Measurements from ENCODE around the gene DPY19L3.

The DPY19L3 gene

DNA sequence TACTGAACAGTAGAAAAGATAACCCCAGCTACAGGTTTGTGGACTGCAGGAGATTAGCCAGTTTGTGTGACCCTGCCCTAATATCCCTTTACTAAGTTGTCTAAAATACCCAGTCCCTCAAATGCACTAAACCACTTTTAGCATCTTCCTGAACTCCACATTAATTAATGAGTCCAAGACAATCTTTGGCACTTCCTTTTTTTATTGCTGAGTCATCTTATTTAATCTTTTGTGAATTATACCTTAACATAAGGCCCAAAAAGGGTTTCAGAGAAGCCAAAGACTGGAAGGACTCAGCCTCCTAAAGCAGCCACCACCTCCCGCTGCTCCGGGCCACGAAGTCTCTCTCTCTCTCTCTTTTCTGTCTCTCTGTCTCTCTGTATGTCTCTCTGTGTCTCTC, 126.7 kb downstream of the DPY19L3 start:
- H3K9me3 ChIP-seq (ENCODE audit: control insufficient read depth in 5 of 5, low read length in 5 of 5): peaks cover 3 to 15% (median 9%) of the 10 kb centered on the region in 5 donors
- H3K4me1 ChIP-seq (ENCODE audit: control insufficient read depth in 5 of 5, insufficient read depth in 5 of 5, low read length in 5 of 5): no peaks in the 10 kb centered on the region
- no peak overlapping the region for H3K27ac ChIP-seq (ENCODE audit: low read depth, low read length)
- H3K36me3 ChIP-seq (ENCODE audit: control insufficient read depth in 5 of 5, insufficient read depth in 5 of 5, low read length in 5 of 5): no peaks in the 10 kb centered on the region
- no peak overlapping the region for H3K9ac ChIP-seq (ENCODE audit: low read length in 5 of 5)
- H3K27me3 ChIP-seq (ENCODE audit: control insufficient read depth in 5 of 5, insufficient read depth in 4 of 5, low read length in 5 of 5): peaks cover 0 to 3% (median 0%) of the 10 kb centered on the region in 5 donors
- H3K4me3 ChIP-seq (ENCODE audit: low read depth in 1 of 5, low read length in 5 of 5): no peak overlapping the region

Data from subcutaneous abdominal adipose tissue (tissue), 5 donors.